GM18519 (cell line): ENCODE results near the gene CANT1.

ENCODE experiments used
- ATAC-seq: cut with Tn5 transposase; IDR thresholded peaks from one replicate; pipeline ENCODE4 v1.9.1; 2021; ENCODE audit warnings: mild to moderate bottlenecking, moderate library complexity; ENCODE audit not compliant: unreplicated experiment, low FRiP score

Gene CANT1

DNA sequence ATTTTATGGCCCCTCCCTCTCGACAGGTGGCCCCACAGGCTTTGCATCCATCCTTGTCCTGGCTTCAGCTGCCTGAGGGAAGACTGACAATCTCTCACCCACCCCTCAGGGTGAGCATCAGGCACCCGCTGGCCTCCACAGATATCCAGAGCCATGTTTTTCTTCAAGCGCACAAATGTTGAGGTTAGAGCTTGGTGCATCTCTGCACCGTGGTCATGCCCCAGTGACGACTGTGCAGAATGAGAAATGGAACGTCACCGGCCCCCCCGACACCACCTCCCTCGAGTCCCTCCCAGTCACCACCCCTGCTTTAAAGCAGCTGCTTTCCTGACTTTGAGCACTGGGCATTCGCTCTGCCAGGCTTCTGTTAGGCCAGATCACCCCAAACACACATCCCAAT lies 64.6 kb downstream of the CANT1 start:
- no peak for ATAC-seq

DNA sequence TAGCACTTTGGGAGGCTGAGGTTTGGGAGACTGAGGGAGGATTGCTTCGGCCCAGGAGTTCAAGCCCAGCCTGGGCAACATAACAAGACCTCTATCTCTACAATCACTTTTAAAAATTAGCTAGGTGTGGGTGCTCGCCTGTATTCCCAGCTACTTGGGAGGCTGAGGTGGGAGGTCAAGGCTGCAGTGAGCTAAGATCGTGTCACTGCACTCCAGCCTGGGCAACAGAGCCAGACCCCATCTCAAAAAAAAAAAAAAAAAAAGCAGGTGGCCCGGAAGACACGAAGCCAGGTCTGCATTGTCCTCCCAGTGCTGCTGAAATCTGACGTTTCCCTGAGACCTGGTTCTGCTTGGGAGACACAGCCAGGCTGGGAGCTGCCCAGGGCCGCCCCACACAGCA lies 65.5 kb downstream of the CANT1 start:
- no peak for ATAC-seq
